ENCODE measurements around the gene PPP5C.

- TF ChIP-seq POLR2A (IDR thresholded peaks at IDR 0.05; ENCODE audit: low read length), result no peak
- no peak for TF ChIP-seq GATA1 (IDR thresholded peaks at IDR 0.05; ENCODE audit: low read depth, low read length)
Measured at GRCh38 chr19:46408664-46409039, 61.8 kb downstream of the PPP5C start.

Measured in erythroblast (primary cell).